OCI-LY1 (cell line): Measurements from ENCODE around the gene FARP1.

Experiments used
- CTCF ChIP-seq: fragments of 200-600 bp; sonication (generic), shearing (Covaris generic); IDR thresholded peaks from 2 replicates; pipeline ENCODE4 v1.5.1; 2017; ENCODE audit warnings: mild to moderate bottlenecking, antibody characterized with exemption, low read length, moderate library complexity, mixed read lengths
- EZH2 ChIP-seq: fragments of 200-600 bp; sonication (generic), shearing (Covaris generic); IDR thresholded peaks from 2 replicates; pipeline ENCODE4 v1.8.0; 2017; ENCODE audit warnings: borderline replicate concordance, mixed run types, mild to moderate bottlenecking, antibody characterized with exemption, low read length, moderate library complexity, mixed read lengths

DNA sequence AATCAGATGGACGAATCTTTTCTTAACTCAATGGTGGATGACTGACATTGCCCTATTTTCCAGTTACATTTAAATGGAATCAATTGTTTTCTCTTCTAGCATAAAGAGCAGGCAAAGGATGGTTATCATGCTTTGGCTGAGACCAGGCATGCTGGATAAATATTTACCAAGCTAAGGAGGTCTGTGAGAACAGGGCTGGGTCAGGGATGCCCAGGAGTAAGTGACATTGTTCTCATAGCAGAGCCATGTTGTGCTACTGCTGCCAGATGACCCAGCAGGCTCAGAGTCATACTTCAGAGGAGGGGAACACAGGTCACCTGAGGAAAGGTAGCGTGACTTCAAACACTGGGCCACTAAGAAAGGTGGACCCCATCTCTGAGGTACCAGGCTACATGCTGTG, 150.2 kb downstream of the FARP1 start:
- TF ChIP-seq CTCF (no peak), EZH2 (no peak)
